ENCODE data around the gene ZNF771. TPM values are rescaled to one million over a fixed set of nuclear protein-coding genes. Genes with fewer than 3 reads are reported as not detected.

Gene ZNF771
- total and polyA plus RNA-seq, 2 donors (not counting 3 experiments of a cell fraction or from before 2014, with no cell fraction given): 11.7 to 16.8 TPM

GRCh38 chr16:30464078-30464477 is 56.7 kb downstream of the ZNF771 start:
- dilution Hi-C loops (cut with MboI; ENCODE audit: extremely low pct_ligation_motif_present, low sequenced_read_pairs): no loop called here
- POLR2A ChIA-PET: interaction anchor here (0.5 kb wide), 1 partner anchor 123 kb away, joined by 4 read pairs; no protein-coding TSS in a partner anchor
- DNase-seq (ENCODE audit: low read depth, low spot score) (no peak), FAIRE-seq (no peak)
- Histone ChIP-seq H3K27ac (ENCODE audit: insufficient read depth, low read depth, low read length) (no peak overlapping the region), H3K36me3 (ENCODE audit: control insufficient read depth in 2 of 2, extremely low read depth in 1 of 2, insufficient read depth in 2 of 2, low read length in 2 of 2) (no peaks in the 10 kb centered on the region), H3K4me2 (ENCODE audit: insufficient read depth, low read length) (no peak overlapping the region), H2AFZ (ENCODE audit: low read depth, low read length) (no peak overlapping the region), H3K4me1 (ENCODE audit: control insufficient read depth, extremely low read depth, insufficient read depth, low read length) (no peaks in the 10 kb centered on the region), H3K4me3 (replicated peaks in 1 of 3; ENCODE audit: insufficient read depth in 1 of 3, low read depth in 1 of 3, low read length in 3 of 3) (no peak overlapping the region), H3K9me1 (replicated peaks; ENCODE audit: control insufficient read depth, extremely low read depth, insufficient read depth, low read length) (no peaks in the 10 kb centered on the region), H3K79me2 (ENCODE audit: control insufficient read depth, insufficient read depth, low read length) (no peaks in the 10 kb centered on the region), H3K9me3 (replicated peaks; ENCODE audit: control insufficient read depth, insufficient read depth, low read length) (no peaks in the 10 kb centered on the region), H3K27me3 (ENCODE audit: control insufficient read depth in 2 of 2, insufficient read depth in 2 of 2, low read length in 2 of 2) (no peaks in the 10 kb centered on the region), H4K20me1 (replicated peaks; ENCODE audit: control insufficient read depth, extremely low read depth, insufficient read depth, low read length) (no peaks in the 10 kb centered on the region), H3K9ac (replicated peaks; ENCODE audit: extremely low read depth, insufficient read depth, low read length) (no peak overlapping the region)
- BruUV-seq (replicated peaks): no TSS peak
- CTCF ChIA-PET: no interaction called here
- intact Hi-C loops (cut with micrococcal nuclease): no loop called here
- TF ChIP-seq MAX (IDR thresholded peaks at IDR 0.05; ENCODE audit: insufficient read depth, insufficient read length) (no peak), GATA2 (IDR thresholded peaks at IDR 0.05; ENCODE audit: insufficient read depth, insufficient read length, low read depth, low read length) (no peak), EZH2 (IDR thresholded peaks at IDR 0.05; ENCODE audit: borderline replicate concordance, low read depth, low read length, severe bottlenecking) (no peak)

Small RNAs within 50 kb of the gene (small RNA-seq; reads per million reads assigned to genes)
- gene RF00019 (ENCODE audit: insufficient read depth, insufficient read length, low read depth, low replicate concordance) (not detected), gene RF00406 (ENCODE audit: insufficient read depth, insufficient read length, low read depth, low replicate concordance) (0.88 reads per million)

Other genes with a start within 250 kb of the ZNF771 start
- 6.1 and 6.6 TPM in 2 replicates for gene CORO1A, start 224.0 kb upstream of the ZNF771 start, total RNA-seq
- 4.7 and 6.4 TPM in 2 replicates for gene CORO1A, start 224.0 kb upstream of the ZNF771 start, polyA plus RNA-seq
- gene BOLA2B, start 213.9 kb upstream of the ZNF771 start, total RNA-seq: 161 and 173 TPM in 2 replicates
- gene BOLA2B, start 213.9 kb upstream of the ZNF771 start, polyA plus RNA-seq: 310 and 354 TPM in 2 replicates
- gene SLX1A, start 213.7 kb upstream of the ZNF771 start, total RNA-seq: 30.9 and 77.9 TPM in 2 replicates
- gene SLX1A, start 213.7 kb upstream of the ZNF771 start, polyA plus RNA-seq: 28.9 and 29.8 TPM in 2 replicates
- gene SULT1A3, start 208.4 kb upstream of the ZNF771 start, total RNA-seq: 12.2 and 18.1 TPM in 2 replicates
- gene SULT1A3, start 208.4 kb upstream of the ZNF771 start, polyA plus RNA-seq: 4.8 and 5.1 TPM in 2 replicates
- 19.3 and 23.5 TPM in 2 replicates for gene NPIPB13, start 159.1 kb upstream of the ZNF771 start, total RNA-seq
- gene NPIPB13, start 159.1 kb upstream of the ZNF771 start, polyA plus RNA-seq: 4.4 and 7.8 TPM in 2 replicates
- 75.7 and 76.4 TPM in 2 replicates for gene CD2BP2, start 52.3 kb upstream of the ZNF771 start, total RNA-seq
- 35.3 and 47.2 TPM in 2 replicates for gene CD2BP2, start 52.3 kb upstream of the ZNF771 start, polyA plus RNA-seq
- 57.4 and 63.0 TPM in 2 replicates for gene TBC1D10B, start 37.1 kb upstream of the ZNF771 start, total RNA-seq
- 37.0 and 37.1 TPM in 2 replicates for gene TBC1D10B, start 37.1 kb upstream of the ZNF771 start, polyA plus RNA-seq
- 1.3 TPM in 1 of 2 replicates, not detected in the other for gene MYL11, start 32.8 kb upstream of the ZNF771 start, total RNA-seq
- gene MYL11, start 32.8 kb upstream of the ZNF771 start, polyA plus RNA-seq: not detected in 2 replicates
- gene SEPTIN1, start 25.0 kb upstream of the ZNF771 start, total RNA-seq: 0.75 and 1.2 TPM in 2 replicates
- gene SEPTIN1, start 25.0 kb upstream of the ZNF771 start, polyA plus RNA-seq: 0.06 and 0.07 TPM in 2 replicates
- gene ZNF48, start 12.2 kb upstream of the ZNF771 start, total RNA-seq: 15.1 and 15.3 TPM in 2 replicates
- gene ZNF48, start 12.2 kb upstream of the ZNF771 start, polyA plus RNA-seq: 16.1 TPM in 2 replicates
- 65.2 and 68.0 TPM in 2 replicates for gene DCTPP1, start 22.4 kb downstream of the ZNF771 start, total RNA-seq
- 82.0 and 88.6 TPM in 2 replicates for gene DCTPP1, start 22.4 kb downstream of the ZNF771 start, polyA plus RNA-seq
- gene SEPHS2, start 38.3 kb downstream of the ZNF771 start, total RNA-seq: 32.0 and 32.8 TPM in 2 replicates
- 19.4 and 22.9 TPM in 2 replicates for gene SEPHS2, start 38.3 kb downstream of the ZNF771 start, polyA plus RNA-seq
- gene ITGAL, start 65.1 kb downstream of the ZNF771 start, total RNA-seq: not detected in 2 replicates
- gene ITGAL, start 65.1 kb downstream of the ZNF771 start, polyA plus RNA-seq: not detected in 2 replicates
- 24.7 and 25.1 TPM in 2 replicates for gene ZNF768, start 119.0 kb downstream of the ZNF771 start, total RNA-seq
- gene ZNF768, start 119.0 kb downstream of the ZNF771 start, polyA plus RNA-seq: 24.2 and 35.2 TPM in 2 replicates
- 7.2 and 8.6 TPM in 2 replicates for gene ZNF747, start 127.3 kb downstream of the ZNF771 start, total RNA-seq
- gene ZNF747, start 127.3 kb downstream of the ZNF771 start, polyA plus RNA-seq: 6.4 and 7.0 TPM in 2 replicates
- 10.7 and 12.1 TPM in 2 replicates for gene ZNF764, start 150.8 kb downstream of the ZNF771 start, total RNA-seq
- 5.0 and 7.9 TPM in 2 replicates for gene ZNF764, start 150.8 kb downstream of the ZNF771 start, polyA plus RNA-seq
- gene ZNF688, start 164.1 kb downstream of the ZNF771 start, total RNA-seq: 10.5 and 10.9 TPM in 2 replicates
- gene ZNF688, start 164.1 kb downstream of the ZNF771 start, polyA plus RNA-seq: 5.4 and 7.5 TPM in 2 replicates
- 17.6 and 21.9 TPM in 2 replicates for gene ZNF785, start 178.1 kb downstream of the ZNF771 start, total RNA-seq
- 7.8 and 9.7 TPM in 2 replicates for gene ZNF785, start 178.1 kb downstream of the ZNF771 start, polyA plus RNA-seq
- gene ZNF689, start 202.8 kb downstream of the ZNF771 start, total RNA-seq: 6.8 and 8.4 TPM in 2 replicates
- gene ZNF689, start 202.8 kb downstream of the ZNF771 start, polyA plus RNA-seq: 7.5 and 9.2 TPM in 2 replicates
- gene PRR14, start 243.4 kb downstream of the ZNF771 start, total RNA-seq: 57.0 and 70.0 TPM in 2 replicates
- gene PRR14, start 243.4 kb downstream of the ZNF771 start, polyA plus RNA-seq: 17.0 and 20.5 TPM in 2 replicates

Data from endothelial cell of umbilical vein (primary cell).